Mesendoderm (in vitro differentiated cells): ENCODE results near the gene NEGR1.

Experiments
- DNase-seq: peaks from one replicate; pipeline ENCODE4 v3.0.0; 2013
- H2AK5ac ChIP-seq: 2 replicates; pipeline ENCODE4 v1.6.1; 2013; ENCODE audit warnings: low read length, inconsistent platforms
- H2BK120ac ChIP-seq: 2 replicates; pipeline ENCODE4 v1.6.1; 2013; ENCODE audit warnings: low read depth, mild to moderate bottlenecking, low read length, moderate library complexity, mixed read lengths
- H2BK15ac ChIP-seq: replicated peaks from 2 replicates; pipeline ENCODE4 v1.6.1; 2013; ENCODE audit warnings: low read depth, mild to moderate bottlenecking, moderate library complexity
- H2BK5ac ChIP-seq: 2 replicates; pipeline ENCODE4 v1.6.1; 2013; ENCODE audit warnings: low read length, inconsistent platforms
- H3K18ac ChIP-seq: 2 replicates; pipeline ENCODE4 v1.6.1; 2013; ENCODE audit warnings: mild to moderate bottlenecking, low read length, mixed read lengths
- H3K23ac ChIP-seq: one replicate; pipeline ENCODE4 v1.6.1; 2013; ENCODE audit warnings: low read length
- H3K27ac ChIP-seq: 2 replicates; pipeline ENCODE4 v1.5.1; 2013; ENCODE audit warnings: low read depth, mild to moderate bottlenecking, inconsistent platforms, low read length, moderate library complexity
- H3K27me3 ChIP-seq: 2 replicates; pipeline ENCODE4 v1.6.1; 2013; ENCODE audit warnings: low read length, control low read depth, mild to moderate bottlenecking, inconsistent platforms; ENCODE audit not compliant: insufficient read depth, poor library complexity
- H3K36me3 ChIP-seq: 2 replicates; pipeline ENCODE4 v1.6.1; 2013; ENCODE audit warnings: low read length, inconsistent platforms; ENCODE audit not compliant: control insufficient read depth, insufficient read depth
- H3K4ac ChIP-seq: one replicate; pipeline ENCODE4 v1.6.1; 2013; ENCODE audit warnings: low read depth, mild to moderate bottlenecking, low read length, moderate library complexity
- H3K4me1 ChIP-seq: 2 replicates; pipeline ENCODE4 v1.6.1; 2013; ENCODE audit warnings: low read depth, low read length, inconsistent platforms; ENCODE audit not compliant: control insufficient read depth
- H3K4me2 ChIP-seq: 2 replicates; pipeline ENCODE4 v1.6.1; 2013; ENCODE audit warnings: low read length
- H3K4me3 ChIP-seq: 2 replicates; pipeline ENCODE4 v1.5.1; 2013; ENCODE audit warnings: mild to moderate bottlenecking, low read length
- H3K56ac ChIP-seq: one replicate; pipeline ENCODE4 v1.6.1; 2013; ENCODE audit warnings: low read length
- H3K79me1 ChIP-seq: 2 replicates; pipeline ENCODE4 v1.6.1; 2013; ENCODE audit warnings: low read length, inconsistent platforms
- H3K79me2 ChIP-seq: 2 replicates; pipeline ENCODE4 v1.6.1; 2013; ENCODE audit warnings: mild to moderate bottlenecking, low read length; ENCODE audit not compliant: control insufficient read depth, insufficient read depth
- H3K9ac ChIP-seq: 2 replicates; pipeline ENCODE4 v1.6.1; 2013; ENCODE audit warnings: low read length, inconsistent platforms
- H4K5ac ChIP-seq: one replicate; pipeline ENCODE4 v1.6.1; 2013; ENCODE audit warnings: low read length
- H4K8ac ChIP-seq: one replicate; pipeline ENCODE4 v1.6.1; 2013; ENCODE audit warnings: low read depth, mild to moderate bottlenecking, control low read depth, low read length, moderate library complexity
- WGBS: extraction: QIAGEN DNeasy Blood & Tissue Kit; methylation state at CpG from one replicate; pipeline ENCODE4 v1.1.7; 2013; ENCODE audit warnings: low lambda C conversion rate, missing lambda C conversion rate; ENCODE audit not compliant: insufficient coverage; ENCODE audit errors: extremely low coverage; 5-methylcytosine and 5-hydroxymethylcytosine counted together

The NEGR1 gene

GRCh38 chr1:72202761-72203160, 79.6 kb downstream of the NEGR1 start:
- H4K5ac ChIP-seq, result no peak overlapping the region
- H3K4ac ChIP-seq, result no peak overlapping the region
- no peaks in the 10 kb centered on the region for H3K4me1 ChIP-seq
- H3K36me3 ChIP-seq, result no peaks in the 10 kb centered on the region
- H3K9ac ChIP-seq, result no peak overlapping the region
- WGBS, result no CpG with 5 or more reads among the region's 2 CpGs
- H3K27me3 ChIP-seq, result no peaks in the 10 kb centered on the region
- no peaks in the 10 kb centered on the region for H3K79me2 ChIP-seq
- no peak overlapping the region for H3K4me3 ChIP-seq
- H2BK15ac ChIP-seq, result no peak overlapping the region
- H2AK5ac ChIP-seq, result no peak overlapping the region
- DNase-seq, result no peak
- H4K8ac ChIP-seq, result no peak overlapping the region
- H2BK120ac ChIP-seq, result no peak overlapping the region
- H3K27ac ChIP-seq, result no peak overlapping the region
- H2BK5ac ChIP-seq, result no peak overlapping the region
- H3K18ac ChIP-seq, result no peak overlapping the region
- H3K79me1 ChIP-seq, result no peaks in the 10 kb centered on the region
- H3K56ac ChIP-seq, result no peak overlapping the region
- H3K4me2 ChIP-seq, result no peak overlapping the region
- no peak overlapping the region for H3K23ac ChIP-seq

GRCh38 chr1:72197786-72198185, 84.6 kb downstream of the NEGR1 start:
- H3K4me3 ChIP-seq, result no peak overlapping the region
- H3K56ac ChIP-seq, result no peak overlapping the region
- no peak overlapping the region for H2BK15ac ChIP-seq
- no peak overlapping the region for H3K4me2 ChIP-seq
- H3K27me3 ChIP-seq, result no peaks in the 10 kb centered on the region
- H3K27ac ChIP-seq, result no peak overlapping the region
- no peak for DNase-seq
- H3K79me2 ChIP-seq, result no peaks in the 10 kb centered on the region
- no peak overlapping the region for H3K9ac ChIP-seq
- H4K5ac ChIP-seq, result no peak overlapping the region
- no peak overlapping the region for H3K23ac ChIP-seq
- no peak overlapping the region for H2AK5ac ChIP-seq
- H4K8ac ChIP-seq, result no peak overlapping the region
- H2BK5ac ChIP-seq, result no peak overlapping the region
- WGBS, result no CpG with 5 or more reads among the region's 3 CpGs
- H3K18ac ChIP-seq, result no peak overlapping the region
- no peaks in the 10 kb centered on the region for H3K36me3 ChIP-seq
- no peak overlapping the region for H2BK120ac ChIP-seq
- H3K79me1 ChIP-seq, result no peaks in the 10 kb centered on the region
- no peaks in the 10 kb centered on the region for H3K4me1 ChIP-seq
- H3K4ac ChIP-seq, result no peak overlapping the region

- WGBS, result 100% methylated on average over 1 of the region's 1 CpG
- Histone ChIP-seq H4K8ac (no peak overlapping the region), H3K27me3 (no peaks in the 10 kb centered on the region), H2BK15ac (no peak overlapping the region), H3K9ac (no peak overlapping the region), H3K4me1 (no peaks in the 10 kb centered on the region), H3K36me3 (no peaks in the 10 kb centered on the region), H3K27ac (no peak overlapping the region), H3K4me2 (no peak overlapping the region), H3K4me3 (no peak overlapping the region), H4K5ac (no peak overlapping the region), H3K79me2 (no peaks in the 10 kb centered on the region), H3K79me1 (no peaks in the 10 kb centered on the region), H2BK120ac (no peak overlapping the region), H3K18ac (no peak overlapping the region), H3K23ac (no peak overlapping the region), H3K56ac (no peak overlapping the region), H2AK5ac (no peak overlapping the region), H2BK5ac (no peak overlapping the region), H3K4ac (no peak overlapping the region)
- DNase-seq, result peak; percentile 24
These were observed 95.5 kb downstream of the NEGR1 start for GRCh38 chr1:72186733-72187307.

- H3K9ac ChIP-seq, result no peak overlapping the region
- no peaks in the 10 kb centered on the region for H3K36me3 ChIP-seq
- H3K27me3 ChIP-seq, result no peaks in the 10 kb centered on the region
- H3K27ac ChIP-seq, result no peak overlapping the region
- DNase-seq, result no peak
- no peak overlapping the region for H3K56ac ChIP-seq
- no peak overlapping the region for H4K8ac ChIP-seq
- H3K23ac ChIP-seq, result no peak overlapping the region
- H2AK5ac ChIP-seq, result no peak overlapping the region
- WGBS, result no CpG with 5 or more reads among the region's 3 CpGs
- no peak overlapping the region for H4K5ac ChIP-seq
- H3K18ac ChIP-seq, result no peak overlapping the region
- H3K79me1 ChIP-seq, result no peaks in the 10 kb centered on the region
- no peak overlapping the region for H3K4me3 ChIP-seq
- H3K4me1 ChIP-seq, result no peaks in the 10 kb centered on the region
- H3K4me2 ChIP-seq, result no peak overlapping the region
- H3K79me2 ChIP-seq, result no peaks in the 10 kb centered on the region
- H2BK120ac ChIP-seq, result no peak overlapping the region
- no peak overlapping the region for H2BK15ac ChIP-seq
- H2BK5ac ChIP-seq, result no peak overlapping the region
- H3K4ac ChIP-seq, result no peak overlapping the region
These were observed 98.1 kb downstream of the NEGR1 start for GRCh38 chr1:72184099-72184701.

GRCh38 chr1:72182859-72183258, 99.5 kb downstream of the NEGR1 start:
- H4K8ac ChIP-seq, result no peak overlapping the region
- H3K36me3 ChIP-seq, result no peaks in the 10 kb centered on the region
- H2BK15ac ChIP-seq, result no peak overlapping the region
- no peaks in the 10 kb centered on the region for H3K79me2 ChIP-seq
- no peak overlapping the region for H2AK5ac ChIP-seq
- H3K27me3 ChIP-seq, result no peaks in the 10 kb centered on the region
- no peak overlapping the region for H3K23ac ChIP-seq
- no peak overlapping the region for H3K27ac ChIP-seq
- H3K4me2 ChIP-seq, result no peak overlapping the region
- no peaks in the 10 kb centered on the region for H3K79me1 ChIP-seq
- no peak for DNase-seq
- H3K4me1 ChIP-seq, result no peaks in the 10 kb centered on the region
- no peak overlapping the region for H3K56ac ChIP-seq
- H2BK5ac ChIP-seq, result no peak overlapping the region
- no peak overlapping the region for H3K9ac ChIP-seq
- no peak overlapping the region for H4K5ac ChIP-seq
- H3K4ac ChIP-seq, result no peak overlapping the region
- H3K18ac ChIP-seq, result no peak overlapping the region
- no peak overlapping the region for H2BK120ac ChIP-seq
- H3K4me3 ChIP-seq, result no peak overlapping the region

GRCh38 chr1:72178266-72178665, 104.1 kb downstream of the NEGR1 start:
- Histone ChIP-seq H3K23ac (no peak overlapping the region), H3K27me3 (no peaks in the 10 kb centered on the region), H3K56ac (no peak overlapping the region), H2BK5ac (no peak overlapping the region), H3K27ac (no peak overlapping the region), H3K4me2 (no peak overlapping the region), H2BK15ac (no peak overlapping the region), H3K79me1 (no peaks in the 10 kb centered on the region), H3K18ac (no peak overlapping the region), H3K36me3 (no peaks in the 10 kb centered on the region), H3K4ac (no peak overlapping the region), H3K4me3 (no peak overlapping the region), H3K79me2 (no peaks in the 10 kb centered on the region), H2AK5ac (no peak overlapping the region), H4K5ac (no peak overlapping the region), H2BK120ac (no peak overlapping the region), H3K4me1 (no peaks in the 10 kb centered on the region), H4K8ac (no peak overlapping the region), H3K9ac (no peak overlapping the region)
- DNase-seq, result no peak
- no CpG with 5 or more reads among the region's 2 CpGs for WGBS
